HUES6 (cell line): Measurements from ENCODE around the gene ZFP30.
A peak's percentile ranks its signal among the peaks of the same experiment; 100 is the strongest.

Source experiments
- H3K27ac ChIP-seq: 2 replicates; pipeline ENCODE4 v1.7.0; 2013; ENCODE audit warnings: low read depth, mild to moderate bottlenecking, low read length, inconsistent platforms
- H3K27me3 ChIP-seq: 2 replicates; pipeline ENCODE4 v1.6.1; 2013; ENCODE audit warnings: low read length; ENCODE audit not compliant: control insufficient read depth, insufficient read depth
- H3K36me3 ChIP-seq: 2 replicates; pipeline ENCODE4 v1.6.1; 2013; ENCODE audit warnings: low read length; ENCODE audit not compliant: control insufficient read depth, insufficient read depth
- H3K4me1 ChIP-seq: 2 replicates; pipeline ENCODE4 v1.6.1; 2013; ENCODE audit warnings: low read length; ENCODE audit not compliant: control insufficient read depth, insufficient read depth
- H3K4me3 ChIP-seq: 2 replicates; pipeline ENCODE4 v1.5.1; 2013; ENCODE audit warnings: low read depth, low read length
- H3K9ac ChIP-seq: one replicate; pipeline ENCODE4 v1.6.1; 2013; ENCODE audit warnings: mild to moderate bottlenecking, low read length
- H3K9me3 ChIP-seq: 2 replicates; pipeline ENCODE4 v1.6.1; 2013; ENCODE audit warnings: low read depth, low read length; ENCODE audit not compliant: control insufficient read depth, insufficient read depth

ZFP30 gene

GRCh38 chr19:37654629-37655300 lies 500 bp downstream of the ZFP30 start:
- Histone ChIP-seq H3K9ac (peak overlapping the region; percentile 64), H3K36me3 (no peaks in the 10 kb centered on the region), H3K4me3 (peak overlapping the region; percentile 94), H3K27ac (peak overlapping the region; percentile 5; the same call in 1 of the 2 replicates), H3K9me3 (no peaks in the 10 kb centered on the region), H3K27me3 (no peaks in the 10 kb centered on the region), H3K4me1 (0 out of 2 replicates have a peak, but pooled peaks cover 4% of the 10 kb centered on the region)

GRCh38 chr19:37654118-37654517 lies 1.1 kb downstream of the ZFP30 start:
- Histone ChIP-seq H3K27me3 (no peaks in the 10 kb centered on the region), H3K36me3 (no peaks in the 10 kb centered on the region), H3K4me3 (peak overlapping the region; percentile 94), H3K9ac (peak overlapping the region; percentile 64), H3K27ac (no peak overlapping the region), H3K9me3 (no peaks in the 10 kb centered on the region), H3K4me1 (0 out of 2 replicates have a peak, but pooled peaks cover 4% of the 10 kb centered on the region)

- H3K27me3 ChIP-seq: no peaks in the 10 kb centered on the region
These were observed 19.9 kb downstream of the ZFP30 start for GRCh38 chr19:37635076-37636056.

GRCh38 chr19:37594982-37595382 lies 60.3 kb downstream of the ZFP30 start:
- Histone ChIP-seq H3K36me3 (peaks cover 3% of the 10 kb centered on the region; the same call in 1 of the 2 replicates), H3K27ac (no peak overlapping the region), H3K9me3 (peaks cover 14% of the 10 kb centered on the region), H3K27me3 (peaks cover 7% of the 10 kb centered on the region), H3K4me1 (no peaks in the 10 kb centered on the region), H3K9ac (peak overlapping the region; percentile 48), H3K4me3 (peak overlapping the region; percentile 90)

More at GRCh38 chr19:37635076-37636056, 19.9 kb downstream of the ZFP30 start:
- Histone ChIP-seq H3K9ac (no peak overlapping the region), H3K36me3 (peaks cover 23% of the 10 kb centered on the region), H3K9me3 (peaks cover 75% of the 10 kb centered on the region), H3K27ac (no peak overlapping the region), H3K4me1 (no peaks in the 10 kb centered on the region), H3K4me3 (no peak overlapping the region)

- H3K36me3 ChIP-seq: peaks cover 3% of the 10 kb centered on the region; the same call in 1 of the 2 replicates
- H3K27ac ChIP-seq: peak within 1 kb of the TSS; percentile 63
- H3K4me1 ChIP-seq: no peaks in the 10 kb centered on the region
- H3K27me3 ChIP-seq: peaks cover 7% of the 10 kb centered on the region
- H3K9ac ChIP-seq: peak within 1 kb of the TSS; percentile 84
- H3K9me3 ChIP-seq: peaks cover 16% of the 10 kb centered on the region
- peak within 1 kb of the TSS; percentile 90 for H3K4me3 ChIP-seq
These were observed 60.8 kb downstream of the ZFP30 start, which contains the start of the genes ZNF540 and ZNF571 for GRCh38 chr19:37594304-37594981. TSS of gene ZNF540 (plus strand) at chr19:37594876. CDS start at chr19:37598448, 3,572 bp downstream. TSS of gene ZNF571 (minus strand) at chr19:37594792. CDS start at chr19:37586676, 8,116 bp downstream.

- Histone ChIP-seq H3K9ac (peak overlapping the region; percentile 84), H3K27me3 (peaks cover 7% of the 10 kb centered on the region), H3K4me3 (peak overlapping the region; percentile 90), H3K27ac (no peak overlapping the region), H3K4me1 (no peaks in the 10 kb centered on the region), H3K36me3 (peaks cover 3% of the 10 kb centered on the region; the same call in 1 of the 2 replicates), H3K9me3 (peaks cover 20% of the 10 kb centered on the region)
These were observed 61.3 kb downstream of the ZFP30 start for GRCh38 chr19:37593996-37594303.

GRCh38 chr19:37583340-37583739 lies 71.9 kb downstream of the ZFP30 start:
- H3K27me3 ChIP-seq: no peaks in the 10 kb centered on the region
- peaks cover 49% of the 10 kb centered on the region for H3K36me3 ChIP-seq
- H3K9me3 ChIP-seq: peaks cover 65% of the 10 kb centered on the region
- no peak overlapping the region for H3K4me3 ChIP-seq
- H3K4me1 ChIP-seq: no peaks in the 10 kb centered on the region
- no peak overlapping the region for H3K9ac ChIP-seq
- H3K27ac ChIP-seq: no peak overlapping the region

- H3K27ac ChIP-seq: no peak overlapping the region
- no peak overlapping the region for H3K4me3 ChIP-seq
- H3K36me3 ChIP-seq: peaks cover 9% of the 10 kb centered on the region
- H3K27me3 ChIP-seq: no peaks in the 10 kb centered on the region
- no peaks in the 10 kb centered on the region for H3K4me1 ChIP-seq
- peaks cover 73% of the 10 kb centered on the region for H3K9me3 ChIP-seq
- H3K9ac ChIP-seq: no peak overlapping the region
These were observed 83.1 kb downstream of the ZFP30 start for GRCh38 chr19:37572203-37572602.

GRCh38 chr19:37565370-37565669 lies 89.9 kb downstream of the ZFP30 start:
- Histone ChIP-seq H3K27ac (no peak overlapping the region), H3K4me3 (no peak overlapping the region), H3K4me1 (no peaks in the 10 kb centered on the region), H3K27me3 (no peaks in the 10 kb centered on the region), H3K9ac (no peak overlapping the region), H3K36me3 (peaks cover 17% of the 10 kb centered on the region), H3K9me3 (peaks cover 95% of the 10 kb centered on the region)

GRCh38 chr19:37564624-37565369 lies 90.5 kb downstream of the ZFP30 start:
- H3K27ac ChIP-seq: no peak overlapping the region
- peaks cover 92% of the 10 kb centered on the region for H3K9me3 ChIP-seq
- H3K9ac ChIP-seq: no peak overlapping the region
- H3K36me3 ChIP-seq: peaks cover 17% of the 10 kb centered on the region
- no peaks in the 10 kb centered on the region for H3K4me1 ChIP-seq
- no peaks in the 10 kb centered on the region for H3K27me3 ChIP-seq
- no peak overlapping the region for H3K4me3 ChIP-seq
